Measurements from ENCODE around the gene RDH12. TPM values are rescaled to one million over a fixed set of nuclear protein-coding genes. Genes with fewer than 3 reads are reported as not detected.

The RDH12 gene
- polyA plus RNA-seq, 2 donors: 8.0 to 31.2 TPM

DNA sequence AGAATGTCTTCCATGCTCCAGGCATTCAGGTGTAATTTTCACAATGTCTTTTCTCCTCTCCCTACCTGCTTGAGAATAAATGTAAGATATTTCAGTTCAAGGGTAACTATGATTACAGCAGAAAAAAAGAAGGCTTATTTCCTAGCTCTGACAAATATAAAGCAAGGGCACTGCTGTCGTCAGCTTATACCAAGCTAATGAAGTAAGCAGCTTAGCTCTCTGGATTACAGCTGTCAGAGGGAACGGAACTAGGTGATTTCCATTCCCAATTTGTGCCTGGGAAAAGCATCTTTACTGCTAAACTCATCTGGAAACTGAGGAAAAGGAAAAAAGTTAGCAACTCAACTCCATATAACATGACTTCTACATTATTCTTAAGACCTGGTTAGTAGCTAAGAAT lies 58.2 kb downstream of the RDH12 start:
- no peak overlapping the region for H3K27ac ChIP-seq (ENCODE audit: low read depth in 2 of 2, low read length in 1 of 2)
- WGBS, 2 donors: 96 to 98% methylated on average over 2 of the region's 2 CpGs
- peaks cover 0 to 16% of the 10 kb centered on the region in 2 donors for H3K36me3 ChIP-seq (ENCODE audit: control insufficient read depth in 2 of 2, insufficient read depth in 2 of 2, low read length in 1 of 2)
- H3K9me3 ChIP-seq (ENCODE audit: control insufficient read depth in 2 of 2, insufficient read depth in 1 of 2, low read depth in 1 of 2, low read length in 1 of 2): no peaks in the 10 kb centered on the region
- no peaks in the 10 kb centered on the region for H3K4me1 ChIP-seq (ENCODE audit: control insufficient read depth in 2 of 2, insufficient read depth in 2 of 2, low read length in 1 of 2)
- H3K27me3 ChIP-seq (ENCODE audit: control insufficient read depth in 1 of 2, insufficient read depth in 2 of 2, low read length in 2 of 2): no peaks in the 10 kb centered on the region
- no peak overlapping the region for H3K4me3 ChIP-seq (ENCODE audit: low read depth in 1 of 2, low read length in 2 of 2)

DNA sequence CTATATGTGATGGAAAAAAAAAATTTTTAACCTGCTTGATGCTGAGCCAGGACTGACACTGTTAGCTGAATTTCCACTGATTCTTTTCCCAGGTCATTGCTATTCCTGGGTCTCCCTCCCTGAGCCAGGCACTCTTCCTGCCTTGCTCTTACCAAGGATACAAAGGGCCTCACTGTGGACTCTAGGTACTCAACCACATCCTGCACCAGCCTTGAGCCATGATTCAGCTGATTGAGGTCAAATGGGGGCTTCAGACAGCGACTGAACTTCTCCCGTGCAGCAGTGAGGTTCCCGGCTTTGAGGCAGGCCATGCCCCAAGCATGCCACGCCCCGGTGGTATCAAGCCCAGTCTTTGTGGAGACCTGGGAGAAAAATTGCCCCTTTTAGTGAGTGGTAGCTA lies 60.4 kb downstream of the RDH12 start:
- no peaks in the 10 kb centered on the region for H3K9me3 ChIP-seq (ENCODE audit: control insufficient read depth in 2 of 2, insufficient read depth in 1 of 2, low read depth in 1 of 2, low read length in 1 of 2)
- H3K27me3 ChIP-seq (ENCODE audit: control insufficient read depth in 1 of 2, insufficient read depth in 2 of 2, low read length in 2 of 2): no peaks in the 10 kb centered on the region
- 91 to 94% methylated on average over 5 of the region's 5 CpGs for whole genome bisulfite sequencing, 2 donors
- peaks cover 4 to 18% of the 10 kb centered on the region in 2 donors for H3K36me3 ChIP-seq (ENCODE audit: control insufficient read depth in 2 of 2, insufficient read depth in 2 of 2, low read length in 1 of 2)
- H3K4me3 ChIP-seq (ENCODE audit: low read depth in 1 of 2, low read length in 2 of 2): no peak overlapping the region
- peaks cover 0 to 2% of the 10 kb centered on the region in 2 donors for H3K4me1 ChIP-seq (ENCODE audit: control insufficient read depth in 2 of 2, insufficient read depth in 2 of 2, low read length in 1 of 2)
- no peak overlapping the region for H3K27ac ChIP-seq (ENCODE audit: low read depth in 2 of 2, low read length in 1 of 2)

DNA sequence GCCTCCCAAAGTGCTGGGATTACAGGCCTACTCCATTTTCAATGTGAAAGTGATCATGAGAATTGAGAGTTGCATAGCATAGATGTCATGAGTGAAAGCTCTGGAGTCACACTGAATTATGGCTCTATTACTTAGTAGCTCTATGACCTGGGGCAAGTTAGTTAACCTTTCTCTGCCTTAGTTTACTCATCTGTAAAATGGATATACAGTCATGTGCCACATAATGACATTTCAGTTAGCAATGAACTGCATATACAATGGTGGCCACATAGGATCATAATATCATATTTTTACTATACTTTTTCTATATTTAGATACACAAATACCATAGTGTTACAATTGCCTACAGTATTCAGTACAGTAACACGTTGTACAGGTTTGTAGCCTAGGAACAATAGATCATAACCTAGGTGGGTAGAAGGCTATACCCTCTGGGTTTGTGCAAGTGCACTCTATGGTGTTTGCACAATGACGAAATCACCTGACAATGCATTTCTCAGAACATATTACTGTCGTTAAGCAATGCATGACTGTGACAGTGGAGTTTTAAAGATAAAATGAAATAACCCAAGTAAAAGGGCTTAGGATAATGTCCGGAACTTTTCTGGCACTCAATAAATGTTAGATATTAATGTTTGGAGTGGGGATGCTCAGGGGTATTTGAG lies 61.6 kb downstream of the RDH12 start:
- Histone ChIP-seq H3K4me1 (ENCODE audit: control insufficient read depth in 2 of 2, insufficient read depth in 2 of 2, low read length in 1 of 2) (peaks cover 0 to 2% of the 10 kb centered on the region in 2 donors), H3K27me3 (ENCODE audit: control insufficient read depth in 1 of 2, insufficient read depth in 2 of 2, low read length in 2 of 2) (no peaks in the 10 kb centered on the region), H3K27ac (ENCODE audit: low read depth in 2 of 2, low read length in 1 of 2) (peak overlapping the region; percentile 61 to 72), H3K4me3 (ENCODE audit: low read depth in 1 of 2, low read length in 2 of 2) (no peak overlapping the region), H3K36me3 (ENCODE audit: control insufficient read depth in 2 of 2, insufficient read depth in 2 of 2, low read length in 1 of 2) (peaks cover 8 to 21% of the 10 kb centered on the region in 2 donors), H3K9me3 (ENCODE audit: control insufficient read depth in 2 of 2, insufficient read depth in 1 of 2, low read depth in 1 of 2, low read length in 1 of 2) (no peaks in the 10 kb centered on the region)
- 64 to 74% methylated on average over 4 of the region's 4 CpGs for WGBS, 2 donors

DNA sequence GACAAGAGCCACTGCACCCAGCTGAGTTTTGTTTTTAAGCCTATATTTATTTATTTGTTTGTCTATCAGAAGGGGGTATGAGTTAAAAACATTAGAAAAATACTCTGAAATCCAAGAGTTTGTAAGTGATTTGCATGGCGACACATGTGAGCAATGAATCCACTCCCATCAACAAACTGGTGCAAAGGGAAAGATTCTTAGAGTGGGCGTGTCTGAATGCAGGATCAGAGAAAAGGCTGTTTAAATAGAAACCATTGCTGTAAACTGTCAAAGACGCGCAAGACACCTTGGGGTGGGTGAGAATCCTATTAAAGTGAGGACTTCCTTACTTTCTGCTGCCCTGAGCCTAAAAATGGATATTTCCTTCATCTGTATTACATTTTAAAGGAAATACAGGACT lies 62.8 kb downstream of the RDH12 start:
- Histone ChIP-seq H3K27me3 (ENCODE audit: control insufficient read depth in 1 of 2, insufficient read depth in 2 of 2, low read length in 2 of 2) (no peaks in the 10 kb centered on the region), H3K27ac (ENCODE audit: low read depth in 2 of 2, low read length in 1 of 2) (no peak overlapping the region), H3K4me1 (ENCODE audit: control insufficient read depth in 2 of 2, insufficient read depth in 2 of 2, low read length in 1 of 2) (peaks cover 0 to 2% of the 10 kb centered on the region in 2 donors), H3K4me3 (ENCODE audit: low read depth in 1 of 2, low read length in 2 of 2) (no peak overlapping the region), H3K9me3 (ENCODE audit: control insufficient read depth in 2 of 2, insufficient read depth in 1 of 2, low read depth in 1 of 2, low read length in 1 of 2) (no peaks in the 10 kb centered on the region), H3K36me3 (ENCODE audit: control insufficient read depth in 2 of 2, insufficient read depth in 2 of 2, low read length in 1 of 2) (peaks cover 8 to 25% of the 10 kb centered on the region in 2 donors)
- WGBS, 2 donors: 84 to 85% methylated on average over 4 of the region's 4 CpGs

DNA sequence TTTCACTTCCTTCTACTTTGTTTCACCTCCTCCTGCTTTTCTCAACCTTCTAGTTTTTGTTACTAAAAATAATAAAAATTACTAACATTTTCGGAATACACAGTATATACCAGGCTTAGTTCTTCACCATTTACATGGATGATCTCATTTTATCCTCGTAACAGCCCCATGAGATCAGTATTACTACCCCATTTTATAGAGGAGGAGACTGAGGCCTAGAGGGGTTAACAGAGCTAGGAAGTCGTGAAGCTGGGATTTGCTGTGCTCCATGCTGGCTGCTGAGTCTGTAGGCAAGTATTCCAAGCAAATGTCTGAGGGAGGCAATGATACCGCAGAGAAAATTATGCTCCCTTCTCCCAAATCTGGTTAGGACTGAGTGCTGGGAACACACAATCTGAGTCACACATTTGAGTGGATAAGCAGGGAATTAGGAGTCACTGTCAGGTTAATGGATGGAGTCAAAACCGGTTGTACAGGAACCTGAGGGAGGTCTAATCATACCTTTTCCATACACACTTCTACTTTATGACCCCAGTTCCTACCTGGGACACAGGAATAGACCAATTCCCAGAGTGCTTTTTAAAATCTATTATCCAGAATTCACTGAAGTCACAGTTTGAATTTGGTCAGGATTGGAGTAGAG lies 63.6 kb downstream of the RDH12 start:
- Histone ChIP-seq H3K9me3 (ENCODE audit: control insufficient read depth in 2 of 2, insufficient read depth in 1 of 2, low read depth in 1 of 2, low read length in 1 of 2) (no peaks in the 10 kb centered on the region), H3K4me3 (ENCODE audit: low read depth in 1 of 2, low read length in 2 of 2) (no peak overlapping the region), H3K36me3 (ENCODE audit: control insufficient read depth in 2 of 2, insufficient read depth in 2 of 2, low read length in 1 of 2) (peaks cover 8 to 25% of the 10 kb centered on the region in 2 donors), H3K4me1 (ENCODE audit: control insufficient read depth in 2 of 2, insufficient read depth in 2 of 2, low read length in 1 of 2) (peaks cover 0 to 2% of the 10 kb centered on the region in 2 donors), H3K27me3 (ENCODE audit: control insufficient read depth in 1 of 2, insufficient read depth in 2 of 2, low read length in 2 of 2) (no peaks in the 10 kb centered on the region), H3K27ac (ENCODE audit: low read depth in 2 of 2, low read length in 1 of 2) (peak overlapping the region; percentile 17 to 75)
- WGBS, 2 donors: 70 to 72% methylated on average over 5 of the region's 5 CpGs

DNA sequence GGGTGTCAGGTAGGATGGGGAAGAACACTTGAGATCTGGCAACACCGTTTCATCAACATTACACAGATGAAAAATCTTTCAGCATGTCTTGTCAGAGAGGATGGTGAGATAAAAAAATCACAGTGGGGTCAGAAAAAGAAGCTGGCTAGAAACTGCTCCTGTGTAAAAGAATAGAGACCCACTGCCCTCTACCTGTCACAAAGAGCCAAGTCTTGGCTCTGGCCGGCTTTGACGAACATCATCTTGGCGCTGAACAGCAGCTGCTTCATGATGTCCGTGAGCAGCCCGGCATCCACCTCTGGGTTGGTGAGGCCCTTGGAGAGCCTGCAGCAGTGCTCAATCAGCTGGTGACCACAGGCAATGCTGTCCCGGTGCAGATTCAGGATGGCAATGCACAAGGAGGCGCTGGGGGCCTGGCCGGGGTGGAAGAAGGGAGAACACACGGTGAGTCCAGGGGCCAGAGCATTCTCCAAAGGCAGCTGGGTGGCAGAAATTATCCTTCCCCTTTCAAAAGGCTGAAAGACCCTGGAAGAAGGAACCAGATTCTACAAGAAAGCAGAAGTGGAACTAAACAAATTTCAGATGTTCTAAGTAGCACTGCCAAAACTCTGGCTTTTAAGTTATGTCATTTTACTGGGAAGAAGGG lies 64.5 kb downstream of the RDH12 start:
- peaks cover 8 to 20% of the 10 kb centered on the region in 2 donors for H3K36me3 ChIP-seq (ENCODE audit: control insufficient read depth in 2 of 2, insufficient read depth in 2 of 2, low read length in 1 of 2)
- no peak overlapping the region for H3K4me3 ChIP-seq (ENCODE audit: low read depth in 1 of 2, low read length in 2 of 2)
- peak overlapping the region in 1 of 2 donors; percentile 26 for H3K27ac ChIP-seq (ENCODE audit: low read depth in 2 of 2, low read length in 1 of 2)
- no peaks in the 10 kb centered on the region for H3K27me3 ChIP-seq (ENCODE audit: control insufficient read depth in 1 of 2, insufficient read depth in 2 of 2, low read length in 2 of 2)
- H3K9me3 ChIP-seq (ENCODE audit: control insufficient read depth in 2 of 2, insufficient read depth in 1 of 2, low read depth in 1 of 2, low read length in 1 of 2): no peaks in the 10 kb centered on the region
- peaks cover 0 to 2% of the 10 kb centered on the region in 2 donors for H3K4me1 ChIP-seq (ENCODE audit: control insufficient read depth in 2 of 2, insufficient read depth in 2 of 2, low read length in 1 of 2)
- 75 to 82% methylated on average over 10 of the region's 10 CpGs for WGBS, 2 donors

DNA sequence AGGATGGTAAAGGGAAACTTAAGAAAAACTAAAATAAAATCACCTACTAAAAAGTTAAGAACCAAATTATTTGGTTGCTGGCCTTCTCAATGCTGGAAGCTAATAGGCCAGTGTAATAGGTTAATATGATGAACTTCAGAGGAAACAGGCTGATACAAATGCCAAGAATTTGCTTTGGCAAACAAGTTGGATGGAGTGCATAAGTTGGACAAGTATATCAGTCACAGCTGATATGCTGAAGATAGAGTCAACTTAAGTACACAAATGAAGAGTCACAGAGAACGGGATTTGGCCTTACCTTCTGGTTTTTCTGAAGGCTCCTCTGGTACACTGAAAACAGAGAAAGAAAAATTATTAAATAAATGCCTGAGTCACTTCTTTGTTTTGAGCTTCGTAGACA lies 66.5 kb downstream of the RDH12 start:
- Histone ChIP-seq H3K4me1 (ENCODE audit: control insufficient read depth in 2 of 2, insufficient read depth in 2 of 2, low read length in 1 of 2) (peaks cover 0 to 2% of the 10 kb centered on the region in 2 donors), H3K4me3 (ENCODE audit: low read depth in 1 of 2, low read length in 2 of 2) (no peak overlapping the region), H3K9me3 (ENCODE audit: control insufficient read depth in 2 of 2, insufficient read depth in 1 of 2, low read depth in 1 of 2, low read length in 1 of 2) (no peaks in the 10 kb centered on the region), H3K27me3 (ENCODE audit: control insufficient read depth in 1 of 2, insufficient read depth in 2 of 2, low read length in 2 of 2) (no peaks in the 10 kb centered on the region), H3K36me3 (ENCODE audit: control insufficient read depth in 2 of 2, insufficient read depth in 2 of 2, low read length in 1 of 2) (peaks cover 8 to 20% of the 10 kb centered on the region in 2 donors), H3K27ac (ENCODE audit: low read depth in 2 of 2, low read length in 1 of 2) (no peak overlapping the region)
- WGBS, 2 donors: 63 to 80% methylated on average over 2 of the region's 2 CpGs

DNA sequence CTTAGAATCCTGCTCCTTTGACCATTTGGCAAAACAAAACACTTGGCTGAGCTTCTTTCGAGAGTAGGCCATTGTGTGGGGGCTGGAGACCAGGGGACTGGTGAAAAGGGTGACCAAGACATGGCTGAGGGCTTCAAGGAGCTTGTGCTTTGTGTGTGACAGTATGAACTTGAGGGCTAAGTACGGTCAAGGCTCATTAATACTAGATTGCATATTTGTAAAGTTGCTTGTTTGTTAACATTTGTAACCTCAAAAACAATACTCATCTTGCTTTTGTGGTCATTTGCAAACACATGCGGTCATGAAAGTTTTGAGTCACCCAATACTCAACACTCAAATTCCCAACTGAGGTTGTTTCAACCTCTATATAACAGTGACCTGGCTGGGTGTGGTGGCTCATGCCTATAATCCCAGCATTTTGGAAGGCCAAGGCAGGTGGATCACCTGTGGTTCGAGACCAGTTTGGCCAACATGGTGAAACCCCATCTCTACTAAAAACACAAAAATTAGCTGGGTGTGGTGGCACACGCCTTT lies 72.2 kb downstream of the RDH12 start:
- Histone ChIP-seq H3K9me3 (ENCODE audit: control insufficient read depth in 2 of 2, insufficient read depth in 1 of 2, low read depth in 1 of 2, low read length in 1 of 2) (no peaks in the 10 kb centered on the region), H3K36me3 (ENCODE audit: control insufficient read depth in 2 of 2, insufficient read depth in 2 of 2, low read length in 1 of 2) (peaks cover 3 to 34% of the 10 kb centered on the region in 2 donors), H3K4me3 (ENCODE audit: low read depth in 1 of 2, low read length in 2 of 2) (no peak overlapping the region), H3K4me1 (ENCODE audit: control insufficient read depth in 2 of 2, insufficient read depth in 2 of 2, low read length in 1 of 2) (peaks cover 4% of the 10 kb centered on the region in 2 donors), H3K27ac (ENCODE audit: low read depth in 2 of 2, low read length in 1 of 2) (peak overlapping the region in 1 of 2 donors; percentile 42), H3K27me3 (ENCODE audit: control insufficient read depth in 1 of 2, insufficient read depth in 2 of 2, low read length in 2 of 2) (no peaks in the 10 kb centered on the region)
- 81 to 93% methylated on average over 5 of the region's 5 CpGs for WGBS, 2 donors

DNA sequence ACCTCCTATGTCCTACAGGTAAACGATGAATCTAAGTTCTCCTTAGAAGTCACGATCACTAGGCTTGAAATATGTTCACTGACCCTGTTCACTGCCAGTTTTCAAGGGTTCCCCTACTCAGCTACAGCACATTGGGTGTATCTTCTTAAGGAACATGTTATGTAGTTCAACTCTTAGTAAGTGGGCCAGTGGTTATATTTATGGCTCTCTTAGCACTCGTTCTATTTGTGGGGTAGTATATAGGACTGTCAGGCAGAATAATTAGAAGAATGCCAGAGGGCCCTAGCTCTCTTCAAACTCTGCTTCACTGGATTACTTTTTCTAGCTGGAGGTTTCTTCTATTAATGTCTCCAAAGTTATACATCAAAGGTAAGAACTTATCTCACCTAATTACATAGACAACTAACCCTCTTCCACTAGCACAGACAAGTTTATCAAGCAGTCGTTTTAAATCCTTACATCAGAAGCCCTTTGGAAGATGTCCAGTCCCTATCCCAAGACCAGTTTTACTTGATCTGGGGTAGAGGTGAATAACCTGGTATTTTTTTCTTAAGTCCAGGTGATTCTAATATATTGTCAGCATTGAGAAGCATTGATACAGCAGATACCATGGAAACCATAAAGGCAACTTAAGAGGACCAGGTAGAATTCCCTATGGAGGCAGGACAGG lies 75.1 kb downstream of the RDH12 start:
- 70 to 75% methylated on average over 4 of the region's 4 CpGs for WGBS, 2 donors

More for the DNA sequence above, 75.1 kb downstream of the RDH12 start:
- H3K27ac ChIP-seq (ENCODE audit: low read depth in 2 of 2, low read length in 1 of 2): no peak overlapping the region
- no peaks in the 10 kb centered on the region for H3K27me3 ChIP-seq (ENCODE audit: control insufficient read depth in 1 of 2, insufficient read depth in 2 of 2, low read length in 2 of 2)
- H3K36me3 ChIP-seq (ENCODE audit: control insufficient read depth in 2 of 2, insufficient read depth in 2 of 2, low read length in 1 of 2): peaks cover 3 to 40% of the 10 kb centered on the region in 2 donors
- peaks cover 4% of the 10 kb centered on the region in 2 donors for H3K4me1 ChIP-seq (ENCODE audit: control insufficient read depth in 2 of 2, insufficient read depth in 2 of 2, low read length in 1 of 2)
- H3K4me3 ChIP-seq (ENCODE audit: low read depth in 1 of 2, low read length in 2 of 2): no peak overlapping the region
- no peaks in the 10 kb centered on the region for H3K9me3 ChIP-seq (ENCODE audit: control insufficient read depth in 2 of 2, insufficient read depth in 1 of 2, low read depth in 1 of 2, low read length in 1 of 2)
